HEK293T (cell line): ENCODE measurements around the gene TXNRD2.

Experiments
- ARNT ChIP-seq: fragments of 450-650 bp; IDR thresholded peaks from 2 replicates; pipeline ENCODE4 v1.6.1; 2017; ENCODE audit warnings: mild to moderate bottlenecking
- CTBP1 ChIP-seq: fragments of 450-650 bp; IDR thresholded peaks from 2 replicates; pipeline ENCODE4 v1.6.1; 2016; ENCODE audit warnings: borderline replicate concordance
- SP1 ChIP-seq: fragments of 450-650 bp; IDR thresholded peaks from 2 replicates; pipeline ENCODE4 v1.6.1; 2017

DNA sequence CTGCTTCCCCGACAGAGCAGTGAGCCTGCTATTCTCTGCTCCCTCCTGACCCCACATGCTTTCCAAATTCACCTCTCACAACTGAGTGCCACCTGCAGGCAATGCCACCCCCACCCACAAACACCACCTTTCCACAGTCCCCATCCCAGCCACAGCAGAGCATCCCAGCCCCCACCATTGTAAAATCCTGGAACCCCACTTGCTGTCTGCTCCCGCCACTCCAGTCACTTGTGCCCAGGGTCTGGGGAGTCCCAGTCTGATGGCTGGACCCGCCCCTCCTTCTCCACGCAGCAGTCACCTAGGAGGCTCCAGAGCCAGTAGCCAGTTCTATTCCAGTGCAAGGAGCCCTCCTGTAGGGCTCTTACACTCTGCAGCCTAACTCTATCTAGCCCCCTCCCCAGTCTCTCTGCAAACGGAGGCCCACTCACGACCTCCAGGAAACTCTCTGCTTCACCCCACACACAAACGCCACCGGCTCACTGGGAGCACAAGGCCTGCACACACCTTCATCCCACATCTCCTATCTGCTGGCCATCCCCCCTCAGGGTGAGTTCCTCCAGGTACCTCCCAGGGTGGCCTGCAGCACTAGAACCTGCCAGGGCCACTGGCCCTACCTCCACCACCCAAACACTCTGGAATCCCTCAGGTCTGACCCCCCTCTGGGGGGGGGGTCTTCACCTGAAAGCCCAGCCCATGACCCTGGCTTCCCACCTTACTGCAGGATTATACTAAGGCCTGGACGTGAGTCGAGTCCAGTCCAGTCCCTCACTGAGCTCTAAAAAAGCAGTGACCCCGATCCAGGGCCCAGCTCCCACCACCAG lies 88.3 kb downstream of the TXNRD2 start:
- TF ChIP-seq CTBP1 (no peak), SP1 (no peak), ARNT (no peak)
